Measurements from ENCODE around the gene HES1. TPM values are rescaled to one million over a fixed set of nuclear protein-coding genes. Genes with fewer than 3 reads are reported as not detected.

Gene HES1
- total RNA-seq (ENCODE audit: low replicate concordance) = 66.5 and 71.3 TPM in 2 replicates

GRCh38 chr3:194135806-194136518 is at the start of gene HES1:
HES1 (plus strand) TSS chr3:194136148; CDS start chr3:194136381, 233 bp downstream.
- H3K27me3 ChIP-seq = peaks cover 3% of the 10 kb centered on the region
- peaks cover 58% of the 10 kb centered on the region for H3K4me1 Mint-ChIP-seq
- H3K27ac ChIP-seq = peak within 1 kb of the TSS; percentile 96
- no peaks in the 10 kb centered on the region for H3K9me3 ChIP-seq (ENCODE audit: low read depth)
- H3K4me1 ChIP-seq = peaks cover 61% of the 10 kb centered on the region
- H4K20me1 ChIP-seq (ENCODE audit: low read depth) = peaks cover 38% of the 10 kb centered on the region
- H3K4me3 Mint-ChIP-seq = peak within 1 kb of the TSS; percentile 97
- peaks cover 10% of the 10 kb centered on the region for H3K36me3 Mint-ChIP-seq
- H3K4me2 ChIP-seq = peak within 1 kb of the TSS; percentile 82
- H3K4me3 ChIP-seq = peak within 1 kb of the TSS; percentile 71
- H3F3A ChIP-seq (ENCODE audit: low read depth) = peaks cover 81% of the 10 kb centered on the region
- H3K27ac Mint-ChIP-seq = peak within 1 kb of the TSS; percentile 87
- no peaks in the 10 kb centered on the region for H3K9me3 Mint-ChIP-seq
- H3K79me2 ChIP-seq (ENCODE audit: low read depth) = peaks cover 27% of the 10 kb centered on the region
- H3K36me3 ChIP-seq = peaks cover 4% of the 10 kb centered on the region
- DNase-seq (ENCODE audit: low spot score) = peak; percentile 99
- H2AFZ ChIP-seq (replicated peaks) = no peak within 1 kb of the TSS
- peak within 1 kb of the TSS; percentile 44 for H3K9ac ChIP-seq
- peaks cover 5% of the 10 kb centered on the region for H3K27me3 Mint-ChIP-seq (ENCODE audit: insufficient read depth, low read depth)
- TF ChIP-seq CTCF (IDR thresholded peaks at IDR 0.05) = no peak
- TF ChIP-seq EZH2 (IDR thresholded peaks at IDR 0.05) = no peak
- no peak for TF ChIP-seq EZH2phosphoT487 (IDR thresholded peaks at IDR 0.05)

- H3F3A ChIP-seq (ENCODE audit: low read depth) = peaks cover 24% of the 10 kb centered on the region
- Mint-ChIP-seq H3K36me3 (no peaks in the 10 kb centered on the region), H3K4me3 (no peak overlapping the region), H3K27me3 (ENCODE audit: insufficient read depth, low read depth) (peaks cover 28% of the 10 kb centered on the region), H3K4me1 (peaks cover 58% of the 10 kb centered on the region), H3K27ac (peak overlapping the region; percentile 72), H3K9me3 (peaks cover 2% of the 10 kb centered on the region)
- H3K27ac ChIP-seq = peak overlapping the region; percentile 73
- H3K36me3 ChIP-seq = no peaks in the 10 kb centered on the region
- TF ChIP-seq CTCF (IDR thresholded peaks at IDR 0.05) = no peak
- no peak for TF ChIP-seq EZH2phosphoT487 (IDR thresholded peaks at IDR 0.05)
- no peak for TF ChIP-seq EZH2 (IDR thresholded peaks at IDR 0.05)
- H3K4me3 ChIP-seq = no peak overlapping the region
- H3K4me2 ChIP-seq = peak overlapping the region; percentile 35
- DNase-seq (ENCODE audit: low spot score) = peak; percentile 67
- no peaks in the 10 kb centered on the region for H3K79me2 ChIP-seq (ENCODE audit: low read depth)
- H3K27me3 ChIP-seq = no peaks in the 10 kb centered on the region
- H2AFZ ChIP-seq (replicated peaks) = peak overlapping the region; percentile 27
- H4K20me1 ChIP-seq (ENCODE audit: low read depth) = no peaks in the 10 kb centered on the region
- no peak overlapping the region for H3K9ac ChIP-seq
- no peaks in the 10 kb centered on the region for H3K9me3 ChIP-seq (ENCODE audit: low read depth)
- H3K4me1 ChIP-seq = peaks cover 55% of the 10 kb centered on the region
Observed at GRCh38 chr3:194086388-194087075, 49.4 kb upstream of the HES1 start.

- no peaks in the 10 kb centered on the region for H3K36me3 ChIP-seq
- H3K27me3 Mint-ChIP-seq (ENCODE audit: insufficient read depth, low read depth) = peaks cover 28% of the 10 kb centered on the region
- H4K20me1 ChIP-seq (ENCODE audit: low read depth) = no peaks in the 10 kb centered on the region
- DNase-seq (ENCODE audit: low spot score) = no peak
- peak overlapping the region; percentile 73 for H3K27ac ChIP-seq
- H3K4me1 Mint-ChIP-seq = peaks cover 57% of the 10 kb centered on the region
- no peaks in the 10 kb centered on the region for H3K36me3 Mint-ChIP-seq
- H3K9me3 Mint-ChIP-seq = peaks cover 2% of the 10 kb centered on the region
- no peak overlapping the region for H3K4me3 ChIP-seq
- no peaks in the 10 kb centered on the region for H3K27me3 ChIP-seq
- H3K4me2 ChIP-seq = peak overlapping the region; percentile 35
- H3F3A ChIP-seq (ENCODE audit: low read depth) = peaks cover 24% of the 10 kb centered on the region
- no peaks in the 10 kb centered on the region for H3K9me3 ChIP-seq (ENCODE audit: low read depth)
- H3K4me3 Mint-ChIP-seq = no peak overlapping the region
- H3K27ac Mint-ChIP-seq = no peak overlapping the region
- no peaks in the 10 kb centered on the region for H3K79me2 ChIP-seq (ENCODE audit: low read depth)
- H2AFZ ChIP-seq (replicated peaks) = peak overlapping the region; percentile 27
- TF ChIP-seq EZH2 (IDR thresholded peaks at IDR 0.05) (no peak), EZH2phosphoT487 (IDR thresholded peaks at IDR 0.05) (no peak), CTCF (IDR thresholded peaks at IDR 0.05) (no peak)
- H3K9ac ChIP-seq = no peak overlapping the region
- peaks cover 51% of the 10 kb centered on the region for H3K4me1 ChIP-seq
Observed at GRCh38 chr3:194087280-194087679, 48.7 kb upstream of the HES1 start.

Measured in neural progenitor cell (in vitro differentiated cells).